Measurements from ENCODE around the gene STPG3. TPM values are rescaled to one million over a fixed set of nuclear protein-coding genes. Genes with fewer than 3 reads are reported as not detected.

STPG3 gene
- total and polyA plus RNA-seq, 2 experiments from 2014 or later: 0.95 to 3.3 TPM

DNA sequence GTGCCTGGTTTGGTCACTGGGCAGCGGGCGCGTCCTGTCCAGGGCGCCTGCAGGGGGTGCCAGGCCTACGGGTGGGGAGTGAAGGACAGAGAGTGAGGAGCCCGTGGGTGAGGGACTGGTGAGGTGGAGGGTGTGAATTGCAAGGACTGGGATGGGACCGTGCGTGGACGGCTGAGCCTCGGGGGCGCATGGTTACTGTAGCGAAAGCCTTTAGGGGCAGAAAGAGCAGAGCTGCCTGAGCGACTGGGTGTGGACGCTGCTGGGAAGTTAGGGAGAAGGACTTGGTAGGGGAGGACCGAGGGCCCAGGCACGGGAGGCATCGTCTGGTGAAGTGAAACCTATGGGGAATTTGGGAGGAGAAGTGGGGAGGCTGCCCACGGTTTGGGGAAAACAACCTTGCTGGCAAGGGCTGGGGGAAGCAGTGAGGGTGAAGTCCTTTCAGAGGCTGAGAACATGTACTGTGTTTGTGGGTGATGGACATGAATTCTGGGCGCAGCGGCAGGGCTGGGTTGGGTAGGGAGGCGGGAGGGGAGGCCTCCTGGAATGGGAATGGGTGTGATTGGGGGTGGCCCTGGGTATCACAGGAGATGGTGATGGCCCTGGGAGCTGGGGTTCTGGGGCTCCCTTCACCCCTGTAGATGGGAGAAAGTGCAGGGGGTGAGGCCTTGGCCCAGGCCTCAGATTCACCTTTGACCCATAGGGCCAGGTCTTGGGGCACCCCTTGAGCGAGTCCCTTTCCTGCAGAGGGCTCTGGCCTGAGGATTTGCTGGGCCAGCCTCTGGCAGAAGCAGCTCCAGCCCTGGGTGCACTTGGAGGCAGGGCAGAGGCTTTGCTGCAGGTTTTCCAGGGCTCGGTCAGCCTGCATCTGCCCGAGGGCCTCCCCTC lies 24.7 kb downstream of the STPG3 start:
- no peaks in the 10 kb centered on the region for H3K9me3 ChIP-seq (ENCODE audit: low read depth)
- no peaks in the 10 kb centered on the region for H3K27me3 ChIP-seq
- no peak for DNase-seq (ENCODE audit: low read depth in 1 of 2, low spot score in 1 of 2)
- H3K4me1 ChIP-seq (ENCODE audit: low read depth): peaks cover 32% of the 10 kb centered on the region
- TF ChIP-seq, protein P1, sequence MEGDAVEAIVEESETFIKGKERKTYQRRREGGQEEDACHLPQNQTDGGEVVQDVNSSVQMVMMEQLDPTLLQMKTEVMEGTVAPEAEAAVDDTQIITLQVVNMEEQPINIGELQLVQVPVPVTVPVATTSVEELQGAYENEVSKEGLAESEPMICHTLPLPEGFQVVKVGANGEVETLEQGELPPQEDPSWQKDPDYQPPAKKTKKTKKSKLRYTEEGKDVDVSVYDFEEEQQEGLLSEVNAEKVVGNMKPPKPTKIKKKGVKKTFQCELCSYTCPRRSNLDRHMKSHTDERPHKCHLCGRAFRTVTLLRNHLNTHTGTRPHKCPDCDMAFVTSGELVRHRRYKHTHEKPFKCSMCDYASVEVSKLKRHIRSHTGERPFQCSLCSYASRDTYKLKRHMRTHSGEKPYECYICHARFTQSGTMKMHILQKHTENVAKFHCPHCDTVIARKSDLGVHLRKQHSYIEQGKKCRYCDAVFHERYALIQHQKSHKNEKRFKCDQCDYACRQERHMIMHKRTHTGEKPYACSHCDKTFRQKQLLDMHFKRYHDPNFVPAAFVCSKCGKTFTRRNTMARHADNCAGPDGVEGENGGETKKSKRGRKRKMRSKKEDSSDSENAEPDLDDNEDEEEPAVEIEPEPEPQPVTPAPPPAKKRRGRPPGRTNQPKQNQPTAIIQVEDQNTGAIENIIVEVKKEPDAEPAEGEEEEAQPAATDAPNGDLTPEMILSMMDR (IDR thresholded peaks at IDR 0.05; ENCODE audit: low read depth, low read length): no peak
- H3K4me3 ChIP-seq: no peak overlapping the region
- peak overlapping the region; percentile 98 for H3K27ac ChIP-seq
- H3K36me3 ChIP-seq: peaks cover 9% of the 10 kb centered on the region

- TF ChIP-seq, protein P1 (IDR thresholded peaks at IDR 0.05; ENCODE audit: low read depth, low read length): no peak
- Histone ChIP-seq H3K4me3 (peak overlapping the region; percentile 26), H3K9me3 (ENCODE audit: low read depth) (no peaks in the 10 kb centered on the region), H3K27ac (peak overlapping the region; percentile 98), H3K36me3 (peaks cover 9% of the 10 kb centered on the region), H3K4me1 (ENCODE audit: low read depth) (peaks cover 32% of the 10 kb centered on the region), H3K27me3 (peaks cover 5% of the 10 kb centered on the region)
- peak; percentile 86 to 94 for DNase-seq (ENCODE audit: low read depth in 1 of 2, low spot score in 1 of 2)
Observed at GRCh38 chr9:137276473-137277328, 25.6 kb downstream of the STPG3 start.

DNA sequence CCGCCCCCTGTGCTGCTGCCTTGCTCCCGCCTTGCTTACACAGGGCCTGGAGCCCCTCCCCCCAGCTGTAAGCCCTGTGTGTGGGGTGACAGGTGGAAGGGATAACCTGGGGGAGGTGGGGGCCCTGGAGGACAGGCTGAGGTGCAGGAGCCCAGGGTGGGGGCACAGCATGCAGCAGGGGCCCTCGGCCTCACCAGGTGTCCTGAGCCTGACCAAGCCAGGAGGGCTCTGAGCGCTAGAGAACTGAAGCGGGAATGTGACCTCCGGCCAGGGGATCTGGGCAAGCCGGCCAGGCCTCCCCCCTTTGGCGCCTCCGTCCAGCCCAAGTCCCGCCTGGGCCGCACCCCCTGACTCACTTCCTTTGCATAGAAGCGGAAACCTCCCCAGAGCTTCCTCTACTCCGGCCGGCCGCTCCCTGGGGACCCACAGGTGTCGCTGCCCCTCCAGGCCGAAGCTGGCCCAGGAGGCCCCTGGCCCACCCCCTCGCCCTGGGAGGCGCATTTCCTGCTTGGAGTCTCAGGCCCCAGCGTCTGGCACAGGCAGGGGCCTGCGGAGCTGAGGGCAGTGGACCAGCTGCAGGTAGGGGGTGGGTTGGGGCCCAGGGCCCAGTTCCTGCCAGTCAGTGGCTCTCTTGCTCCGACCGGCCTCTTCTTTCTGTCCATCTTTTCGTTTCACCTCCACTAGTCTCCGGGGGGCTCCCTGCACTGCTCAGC lies 26.4 kb downstream of the STPG3 start, which contains the start of gene TOR4A:
TSS of gene TOR4A (plus strand) at position 398 of the 713 bp plus-strand sequence. CDS start 964 bp downstream, outside the sequence.
- peak; percentile 85 to 91 for DNase-seq (ENCODE audit: low read depth in 1 of 2, low spot score in 1 of 2)
- no peaks in the 10 kb centered on the region for H3K9me3 ChIP-seq (ENCODE audit: low read depth)
- peaks cover 6% of the 10 kb centered on the region for H3K36me3 ChIP-seq
- H3K4me1 ChIP-seq (ENCODE audit: low read depth): peaks cover 32% of the 10 kb centered on the region
- TF ChIP-seq, protein P1 (IDR thresholded peaks at IDR 0.05; ENCODE audit: low read depth, low read length): peak; percentile 12
- H3K27ac ChIP-seq: peak within 1 kb of the TSS; percentile 98
- peak within 1 kb of the TSS; percentile 26 for H3K4me3 ChIP-seq
- peaks cover 6% of the 10 kb centered on the region for H3K27me3 ChIP-seq

- DNase-seq (ENCODE audit: low read depth in 1 of 2, low spot score in 1 of 2): peak in 1 of 2 donors; percentile 30
- Histone ChIP-seq H3K36me3 (peaks cover 6% of the 10 kb centered on the region), H3K9me3 (ENCODE audit: low read depth) (no peaks in the 10 kb centered on the region), H3K27ac (peak overlapping the region; percentile 98), H3K27me3 (peaks cover 6% of the 10 kb centered on the region), H3K4me3 (peak overlapping the region; percentile 26), H3K4me1 (ENCODE audit: low read depth) (peaks cover 32% of the 10 kb centered on the region)
- TF ChIP-seq, protein P1 (IDR thresholded peaks at IDR 0.05; ENCODE audit: low read depth, low read length): no peak
Observed at GRCh38 chr9:137278061-137278701, 27.1 kb downstream of the STPG3 start.
